ENCODE data around the gene PRKN. TPM values are rescaled to one million over a fixed set of nuclear protein-coding genes. Genes with fewer than 3 reads are reported as not detected.

The PRKN gene
- total RNA-seq, 4 donors from 2014 or later: 5.2 to 121 (median 6.9) TPM

GRCh38 chr6:162591517-162591916, 136.0 kb downstream of the PRKN start:
- DNase-seq: no peak
- no peak for TF ChIP-seq CTCF (IDR thresholded peaks at IDR 0.05)
- no peak for TF ChIP-seq POLR2A (IDR thresholded peaks at IDR 0.05)
- H3K9me3 ChIP-seq: no peaks in the 10 kb centered on the region
- H3K4me1 ChIP-seq: no peaks in the 10 kb centered on the region
- H3K27ac ChIP-seq: no peak overlapping the region
- no peaks in the 10 kb centered on the region for H3K27me3 ChIP-seq
- no peak overlapping the region for H3K4me3 ChIP-seq (replicated peaks in 1 of 3)
- no peaks in the 10 kb centered on the region for H3K36me3 ChIP-seq
- intact Hi-C loops (cut with DNase I): no loop called here

GRCh38 chr6:162581988-162582780, 145.4 kb downstream of the PRKN start:
- Histone ChIP-seq H3K4me3 (replicated peaks in 1 of 3) (no peak overlapping the region), H3K4me1 (no peaks in the 10 kb centered on the region), H3K9me3 (no peaks in the 10 kb centered on the region), H3K36me3 (no peaks in the 10 kb centered on the region), H3K27ac (no peak overlapping the region), H3K27me3 (no peaks in the 10 kb centered on the region)
- 83 to 86% methylated on average over 3 of the region's 3 CpGs for WGBS, 2 donors
- intact Hi-C loops (cut with DNase I): no loop called here
- no peak for DNase-seq
- TF ChIP-seq CTCF (IDR thresholded peaks at IDR 0.05): no peak
- TF ChIP-seq POLR2A (IDR thresholded peaks at IDR 0.05): no peak

GRCh38 chr6:162580619-162581018, 146.9 kb downstream of the PRKN start:
- H3K4me3 ChIP-seq (replicated peaks in 1 of 3): no peak overlapping the region
- H3K27ac ChIP-seq: no peak overlapping the region
- no peak for TF ChIP-seq POLR2A (IDR thresholded peaks at IDR 0.05)
- no peak for TF ChIP-seq CTCF (IDR thresholded peaks at IDR 0.05)
- no peak for DNase-seq
- no peaks in the 10 kb centered on the region for H3K36me3 ChIP-seq
- no peaks in the 10 kb centered on the region for H3K27me3 ChIP-seq
- H3K4me1 ChIP-seq: no peaks in the 10 kb centered on the region
- no peaks in the 10 kb centered on the region for H3K9me3 ChIP-seq
- intact Hi-C loops (cut with DNase I): no loop called here
- 67 to 83% methylated on average over 4 of the region's 4 CpGs for WGBS, 2 donors

- 96 to 97% methylated on average over 2 of the region's 2 CpGs for WGBS, 2 donors
- intact Hi-C loops (cut with DNase I): no loop called here
- no peaks in the 10 kb centered on the region for H3K9me3 ChIP-seq
- no peak for DNase-seq
- no peaks in the 10 kb centered on the region for H3K36me3 ChIP-seq
- no peak overlapping the region for H3K4me3 ChIP-seq (replicated peaks in 1 of 3)
- H3K4me1 ChIP-seq: no peaks in the 10 kb centered on the region
- no peak for TF ChIP-seq POLR2A (IDR thresholded peaks at IDR 0.05)
- TF ChIP-seq CTCF (IDR thresholded peaks at IDR 0.05): no peak
- H3K27ac ChIP-seq: no peak overlapping the region
- no peaks in the 10 kb centered on the region for H3K27me3 ChIP-seq
Measured at GRCh38 chr6:162576016-162576415, 151.6 kb downstream of the PRKN start.

- no peaks in the 10 kb centered on the region for H3K9me3 ChIP-seq
- no peaks in the 10 kb centered on the region for H3K4me1 ChIP-seq
- intact Hi-C loops (cut with DNase I): no loop called here
- no peak overlapping the region for H3K4me3 ChIP-seq (replicated peaks in 1 of 3)
- no peak for TF ChIP-seq CTCF (IDR thresholded peaks at IDR 0.05)
- TF ChIP-seq POLR2A (IDR thresholded peaks at IDR 0.05): no peak
- no peaks in the 10 kb centered on the region for H3K27me3 ChIP-seq
- no peak for DNase-seq
- H3K36me3 ChIP-seq: no peaks in the 10 kb centered on the region
- WGBS, 2 donors: 60 to 64% methylated on average over 3 of the region's 3 CpGs
- no peak overlapping the region for H3K27ac ChIP-seq
Measured at GRCh38 chr6:162572240-162572639, 155.3 kb downstream of the PRKN start.

All from thyroid gland (tissue), 4 donors.